Measurements from ENCODE around the gene MACF1. TPM values are rescaled to one million over a fixed set of nuclear protein-coding genes. Genes with fewer than 3 reads are reported as not detected.
"Not testable (repeated sequence)": the region's sequence is repeated elsewhere in the genome, so short reads cannot be mapped to it uniquely, and the experiment has no call there.

Gene MACF1
- 218 TPM for total RNA-seq

GRCh38 chr1:39204441-39205081, at the start of gene MACF1:
Gene MACF1, plus strand, starts transcription at chr1:39204695. Its CDS starts 328 bp downstream, at chr1:39205023.
- Histone ChIP-seq H3K4me3 (ENCODE audit: low read length) (peak within 1 kb of the TSS; percentile 48), H3K27me3 (ENCODE audit: insufficient read depth, low read length) (no peaks in the 10 kb centered on the region), H3K4me1 (ENCODE audit: insufficient read depth, low read length) (peaks cover 29% of the 10 kb centered on the region), H3K9me3 (ENCODE audit: low read depth, low read length) (no peaks in the 10 kb centered on the region)

GRCh38 chr1:39157304-39157703, 47.2 kb upstream of the MACF1 start:
- no peaks in the 10 kb centered on the region for H3K4me1 ChIP-seq (ENCODE audit: insufficient read depth, low read length)
- H3K9me3 ChIP-seq (ENCODE audit: low read depth, low read length): no peaks in the 10 kb centered on the region
- H3K27me3 ChIP-seq (ENCODE audit: insufficient read depth, low read length): no peaks in the 10 kb centered on the region
- no peak overlapping the region for H3K4me3 ChIP-seq (ENCODE audit: low read length)

GRCh38 chr1:39158327-39159086, 46.0 kb upstream of the MACF1 start:
- Histone ChIP-seq H3K9me3 (ENCODE audit: low read depth, low read length) (no peaks in the 10 kb centered on the region), H3K4me3 (ENCODE audit: low read length) (no peak overlapping the region), H3K27me3 (ENCODE audit: insufficient read depth, low read length) (no peaks in the 10 kb centered on the region), H3K4me1 (ENCODE audit: insufficient read depth, low read length) (no peaks in the 10 kb centered on the region)

GRCh38 chr1:39159224-39160036, 45.1 kb upstream of the MACF1 start:
- H3K27me3 ChIP-seq (ENCODE audit: insufficient read depth, low read length): no peaks in the 10 kb centered on the region
- H3K9me3 ChIP-seq (ENCODE audit: low read depth, low read length): no peaks in the 10 kb centered on the region
- no peak overlapping the region for H3K4me3 ChIP-seq (ENCODE audit: low read length)
- no peaks in the 10 kb centered on the region for H3K4me1 ChIP-seq (ENCODE audit: insufficient read depth, low read length)

GRCh38 chr1:39160703-39161102, 43.8 kb upstream of the MACF1 start:
- Histone ChIP-seq H3K9me3 (ENCODE audit: low read depth, low read length) (no peaks in the 10 kb centered on the region), H3K4me3 (ENCODE audit: low read length) (no peak overlapping the region), H3K4me1 (ENCODE audit: insufficient read depth, low read length) (no peaks in the 10 kb centered on the region), H3K27me3 (ENCODE audit: insufficient read depth, low read length) (no peaks in the 10 kb centered on the region)

GRCh38 chr1:39161811-39162210, 42.7 kb upstream of the MACF1 start:
- H3K4me1 ChIP-seq (ENCODE audit: insufficient read depth, low read length); H3K4me3 ChIP-seq (ENCODE audit: low read length); H3K9me3 ChIP-seq (ENCODE audit: low read depth, low read length); H3K27me3 ChIP-seq (ENCODE audit: insufficient read depth, low read length): not testable (repeated sequence)

GRCh38 chr1:39163469-39163868, 41.0 kb upstream of the MACF1 start:
- no peaks in the 10 kb centered on the region for H3K27me3 ChIP-seq (ENCODE audit: insufficient read depth, low read length)
- no peaks in the 10 kb centered on the region for H3K9me3 ChIP-seq (ENCODE audit: low read depth, low read length)
- H3K4me3 ChIP-seq (ENCODE audit: low read length): no peak overlapping the region
- H3K4me1 ChIP-seq (ENCODE audit: insufficient read depth, low read length): no peaks in the 10 kb centered on the region

- no peaks in the 10 kb centered on the region for H3K4me1 ChIP-seq (ENCODE audit: insufficient read depth, low read length)
- H3K4me3 ChIP-seq (ENCODE audit: low read length): no peak overlapping the region
- no peaks in the 10 kb centered on the region for H3K27me3 ChIP-seq (ENCODE audit: insufficient read depth, low read length)
- H3K9me3 ChIP-seq (ENCODE audit: low read depth, low read length): no peaks in the 10 kb centered on the region
Measured at GRCh38 chr1:39164256-39164655, 40.2 kb upstream of the MACF1 start.

- Histone ChIP-seq H3K9me3 (ENCODE audit: low read depth, low read length) (no peaks in the 10 kb centered on the region), H3K27me3 (ENCODE audit: insufficient read depth, low read length) (no peaks in the 10 kb centered on the region), H3K4me3 (ENCODE audit: low read length) (no peak overlapping the region), H3K4me1 (ENCODE audit: insufficient read depth, low read length) (no peaks in the 10 kb centered on the region)
Measured at GRCh38 chr1:39165049-39165448, 39.4 kb upstream of the MACF1 start.

GRCh38 chr1:39165488-39165887, 39.0 kb upstream of the MACF1 start:
- no peaks in the 10 kb centered on the region for H3K27me3 ChIP-seq (ENCODE audit: insufficient read depth, low read length)
- H3K4me1 ChIP-seq (ENCODE audit: insufficient read depth, low read length): no peaks in the 10 kb centered on the region
- H3K4me3 ChIP-seq (ENCODE audit: low read length): no peak overlapping the region
- H3K9me3 ChIP-seq (ENCODE audit: low read depth, low read length): no peaks in the 10 kb centered on the region

- Histone ChIP-seq H3K4me1 (ENCODE audit: insufficient read depth, low read length) (no peaks in the 10 kb centered on the region), H3K27me3 (ENCODE audit: insufficient read depth, low read length) (no peaks in the 10 kb centered on the region), H3K9me3 (ENCODE audit: low read depth, low read length) (no peaks in the 10 kb centered on the region), H3K4me3 (ENCODE audit: low read length) (no peak overlapping the region)
Measured at GRCh38 chr1:39167632-39168209, 36.8 kb upstream of the MACF1 start.

- Histone ChIP-seq H3K4me3 (ENCODE audit: low read length) (no peak overlapping the region), H3K27me3 (ENCODE audit: insufficient read depth, low read length) (no peaks in the 10 kb centered on the region), H3K4me1 (ENCODE audit: insufficient read depth, low read length) (no peaks in the 10 kb centered on the region), H3K9me3 (ENCODE audit: low read depth, low read length) (no peaks in the 10 kb centered on the region)
Measured at GRCh38 chr1:39168301-39169080, 36.0 kb upstream of the MACF1 start.

GRCh38 chr1:39170731-39171667, 33.5 kb upstream of the MACF1 start:
- Histone ChIP-seq H3K4me3 (ENCODE audit: low read length) (no peak overlapping the region), H3K4me1 (ENCODE audit: insufficient read depth, low read length) (no peaks in the 10 kb centered on the region), H3K27me3 (ENCODE audit: insufficient read depth, low read length) (no peaks in the 10 kb centered on the region), H3K9me3 (ENCODE audit: low read depth, low read length) (no peaks in the 10 kb centered on the region)
